ENCODE results near the gene STMP1.

The STMP1 gene

GRCh38 chr7:135662373-135663114 is at the start of gene STMP1:
TSS of gene STMP1 (plus strand) at chr7:135662514.
- Histone ChIP-seq H3K36me3 (no peaks in the 10 kb centered on the region), H3K9me3 (ENCODE audit: severe bottlenecking) (no peaks in the 10 kb centered on the region), H3K4me3 (ENCODE audit: low read depth, low read length) (peak within 1 kb of the TSS; percentile 97), H3K27ac (peak within 1 kb of the TSS; percentile 91), H3K27me3 (ENCODE audit: insufficient read depth, low read depth, severe bottlenecking) (no peaks in the 10 kb centered on the region)
- peak; percentile 97 for DNase-seq
- peak; percentile 69 for TF ChIP-seq CTCF (IDR thresholded peaks at IDR 0.05; ENCODE audit: low read depth, low read length)

- no peak for DNase-seq
- no peak overlapping the region for H3K4me3 ChIP-seq (ENCODE audit: low read depth, low read length)
- peaks cover 62% of the 10 kb centered on the region for H3K36me3 ChIP-seq
- TF ChIP-seq CTCF (IDR thresholded peaks at IDR 0.05; ENCODE audit: low read depth, low read length): no peak
- no peak overlapping the region for H3K27ac ChIP-seq
- H3K27me3 ChIP-seq (ENCODE audit: insufficient read depth, low read depth, severe bottlenecking): no peaks in the 10 kb centered on the region
- H3K9me3 ChIP-seq (ENCODE audit: severe bottlenecking): no peaks in the 10 kb centered on the region
These were observed 46.2 kb upstream of the STMP1 start for GRCh38 chr7:135616136-135616535.

GRCh38 chr7:135617781-135618180 is 44.5 kb upstream of the STMP1 start:
- H3K36me3 ChIP-seq: peaks cover 60% of the 10 kb centered on the region
- no peaks in the 10 kb centered on the region for H3K27me3 ChIP-seq (ENCODE audit: insufficient read depth, low read depth, severe bottlenecking)
- H3K9me3 ChIP-seq (ENCODE audit: severe bottlenecking): no peaks in the 10 kb centered on the region
- DNase-seq: no peak
- no peak for TF ChIP-seq CTCF (IDR thresholded peaks at IDR 0.05; ENCODE audit: low read depth, low read length)
- H3K27ac ChIP-seq: no peak overlapping the region
- H3K4me3 ChIP-seq (ENCODE audit: low read depth, low read length): no peak overlapping the region

GRCh38 chr7:135618510-135618909 is 43.8 kb upstream of the STMP1 start:
- peaks cover 67% of the 10 kb centered on the region for H3K36me3 ChIP-seq
- H3K27ac ChIP-seq: no peak overlapping the region
- no peak overlapping the region for H3K4me3 ChIP-seq (ENCODE audit: low read depth, low read length)
- H3K27me3 ChIP-seq (ENCODE audit: insufficient read depth, low read depth, severe bottlenecking): no peaks in the 10 kb centered on the region
- no peak for DNase-seq
- no peaks in the 10 kb centered on the region for H3K9me3 ChIP-seq (ENCODE audit: severe bottlenecking)
- no peak for TF ChIP-seq CTCF (IDR thresholded peaks at IDR 0.05; ENCODE audit: low read depth, low read length)

- Histone ChIP-seq H3K9me3 (ENCODE audit: severe bottlenecking) (no peaks in the 10 kb centered on the region), H3K36me3 (peaks cover 76% of the 10 kb centered on the region), H3K27me3 (ENCODE audit: insufficient read depth, low read depth, severe bottlenecking) (no peaks in the 10 kb centered on the region), H3K27ac (no peak overlapping the region), H3K4me3 (ENCODE audit: low read depth, low read length) (no peak overlapping the region)
- no peak for DNase-seq
- TF ChIP-seq CTCF (IDR thresholded peaks at IDR 0.05; ENCODE audit: low read depth, low read length): no peak
These were observed 41.9 kb upstream of the STMP1 start for GRCh38 chr7:135620447-135620846.
